H9 (cell line): ENCODE data around the gene HECW1. TPM values are rescaled to one million over a fixed set of nuclear protein-coding genes. Genes with fewer than 3 reads are reported as not detected.

Source experiments
- DNase-seq: peaks from one replicate; pipeline ENCODE4 v3.0.0-alpha.2; 2017
- H2AFZ ChIP-seq: one replicate; pipeline ENCODE4 v1.6.1; 2013; ENCODE audit warnings: mild to moderate bottlenecking, low read length, control low read depth, moderate library complexity
- H2AK5ac ChIP-seq: 2 replicates; pipeline ENCODE4 v1.6.1; 2013; ENCODE audit warnings: low read length, control low read depth, mixed read lengths; ENCODE audit not compliant: insufficient read length
- H2BK120ac ChIP-seq: one replicate; pipeline ENCODE4 v1.6.1; 2013; ENCODE audit warnings: low read depth, mild to moderate bottlenecking, low read length, control low read depth, inconsistent platforms; ENCODE audit not compliant: poor library complexity, severe bottlenecking
- H2BK12ac ChIP-seq: 2 replicates; pipeline ENCODE4 v1.6.1; 2013; ENCODE audit warnings: low read length, control low read depth, mixed read lengths, low read depth; ENCODE audit not compliant: insufficient read length
- H2BK15ac ChIP-seq: 2 replicates; pipeline ENCODE4 v1.6.1; 2013; ENCODE audit warnings: low read depth, low read length, control low read depth
- H2BK20ac ChIP-seq: one replicate; pipeline ENCODE4 v1.6.1; 2013; ENCODE audit warnings: low read depth, mild to moderate bottlenecking, low read length, control low read depth, inconsistent platforms; ENCODE audit not compliant: poor library complexity, severe bottlenecking
- H2BK5ac ChIP-seq: 2 replicates; pipeline ENCODE4 v1.6.1; 2013; ENCODE audit warnings: low read length, control low read depth, mixed read lengths; ENCODE audit not compliant: insufficient read length
- H3K14ac ChIP-seq: 2 replicates; pipeline ENCODE4 v1.6.1; 2013; ENCODE audit warnings: low read length, control low read depth; ENCODE audit not compliant: insufficient read depth
- H3K18ac ChIP-seq: 2 replicates; pipeline ENCODE4 v1.6.1; 2013; ENCODE audit warnings: low read depth, mild to moderate bottlenecking, mixed read lengths, low read length, control low read depth; ENCODE audit not compliant: insufficient read length
- H3K23ac ChIP-seq: 2 replicates; pipeline ENCODE4 v1.6.1; 2013; ENCODE audit warnings: low read length, control low read depth, mixed read lengths, low read depth; ENCODE audit not compliant: insufficient read length
- H3K23me2 ChIP-seq: 2 replicates; pipeline ENCODE4 v1.6.1; 2013; ENCODE audit warnings: low read depth, mild to moderate bottlenecking, mixed read lengths, low read length, control low read depth; ENCODE audit not compliant: insufficient read length, poor library complexity, severe bottlenecking
- H3K27ac ChIP-seq: 2 replicates; pipeline ENCODE4 v1.5.1; 2013; ENCODE audit warnings: low read length, control low read depth, mixed read lengths, low read depth; ENCODE audit not compliant: insufficient read length
- H3K27me3 ChIP-seq: 2 replicates; pipeline ENCODE4 v1.6.1; 2013; ENCODE audit warnings: low read length, control low read depth, inconsistent platforms; ENCODE audit not compliant: insufficient read depth
- H3K4ac ChIP-seq: 2 replicates; pipeline ENCODE4 v1.6.1; 2013; ENCODE audit warnings: low read depth, mild to moderate bottlenecking, control low read depth, inconsistent platforms, low read length, moderate library complexity
- H3K4me1 ChIP-seq: 2 replicates; pipeline ENCODE4 v1.6.1; 2013; ENCODE audit warnings: low read length, control low read depth, inconsistent platforms; ENCODE audit not compliant: insufficient read depth
- H3K4me2 ChIP-seq: 2 replicates; pipeline ENCODE4 v1.6.1; 2013; ENCODE audit warnings: low read length, control low read depth, mixed read lengths; ENCODE audit not compliant: insufficient read length, insufficient read depth
- H3K56ac ChIP-seq: 2 replicates; pipeline ENCODE4 v1.6.1; 2013; ENCODE audit warnings: low read depth, mild to moderate bottlenecking, mixed read lengths, low read length, control low read depth; ENCODE audit not compliant: insufficient read length
- H3K79me1 ChIP-seq: 2 replicates; pipeline ENCODE4 v1.6.1; 2013; ENCODE audit warnings: low read depth, mild to moderate bottlenecking, moderate library complexity, low read length, control low read depth, inconsistent platforms; ENCODE audit not compliant: insufficient read depth, poor library complexity, severe bottlenecking
- H3K79me2 ChIP-seq: 2 replicates; pipeline ENCODE4 v1.6.1; 2013; ENCODE audit warnings: low read length, control low read depth, inconsistent platforms; ENCODE audit not compliant: insufficient read depth
- H3K9ac ChIP-seq: 2 replicates; pipeline ENCODE4 v1.6.1; 2013; ENCODE audit warnings: low read length, control low read depth, mixed read lengths; ENCODE audit not compliant: insufficient read length; ENCODE audit errors: extremely low read depth
- H3K9me3 ChIP-seq: one replicate; pipeline ENCODE4 v1.6.1; 2013; ENCODE audit warnings: low read depth, low read length, inconsistent platforms; ENCODE audit not compliant: control insufficient read depth
- H3T11ph ChIP-seq: one replicate; pipeline ENCODE4 v1.6.1; 2013; ENCODE audit warnings: mild to moderate bottlenecking, low read length, control low read depth, inconsistent platforms
- H4K20me1 ChIP-seq: one replicate; pipeline ENCODE4 v1.6.1; 2013; ENCODE audit not compliant: control insufficient read depth, insufficient read length, insufficient read depth
- H4K5ac ChIP-seq: 2 replicates; pipeline ENCODE4 v1.6.1; 2013; ENCODE audit warnings: low read depth, mild to moderate bottlenecking, mixed read lengths, low read length, control low read depth; ENCODE audit not compliant: insufficient read length
- H4K8ac ChIP-seq: replicated peaks from 2 replicates; pipeline ENCODE4 v1.6.1; 2013; ENCODE audit warnings: low read length, control low read depth, mixed read lengths, low read depth; ENCODE audit not compliant: insufficient read length
- H4K91ac ChIP-seq: 2 replicates; pipeline ENCODE4 v1.6.1; 2013; ENCODE audit warnings: low read depth, mild to moderate bottlenecking, moderate library complexity, mixed read lengths, low read length, control low read depth; ENCODE audit not compliant: insufficient read length
- H3K27ac Mint-ChIP-seq, 3 experiments: 2 replicates in 2 of 3; 3 replicates in 1 of 3; pipeline ENCODE4 v1.8.0; 2020 to 2021; ENCODE audit warnings: mixed read lengths in 3 of 3, mild to moderate bottlenecking in 1 of 3, moderate library complexity in 1 of 3
- H3K27me3 Mint-ChIP-seq: 2 replicates; pipeline ENCODE4 v1.8.0; 2021; ENCODE audit warnings: low read depth, mild to moderate bottlenecking, moderate library complexity, mixed read lengths
- H3K36me3 Mint-ChIP-seq, 3 experiments: 2 replicates in 2 of 3; 3 replicates in 1 of 3; pipeline ENCODE4 v1.8.0; 2020 to 2021; ENCODE audit warnings: low read depth in 3 of 3, mixed read lengths in 3 of 3; ENCODE audit not compliant: insufficient read depth in 1 of 3
- H3K4me1 Mint-ChIP-seq, 2 experiments: 2 replicates each; pipeline ENCODE4 v1.8.0; 2020; ENCODE audit warnings: mixed read lengths in 2 of 2
- H3K4me3 Mint-ChIP-seq, 2 experiments: 2 replicates in 1 of 2; 3 replicates in 1 of 2; pipeline ENCODE4 v1.8.0; 2020 to 2021; ENCODE audit warnings: mild to moderate bottlenecking in 2 of 2, mixed read lengths in 2 of 2, moderate library complexity in 1 of 2
- H3K9me3 Mint-ChIP-seq, 2 experiments: 2 replicates in 1 of 2; 3 replicates in 1 of 2; pipeline ENCODE4 v1.8.0; 2020; ENCODE audit warnings: mild to moderate bottlenecking in 2 of 2, mixed read lengths in 2 of 2, moderate library complexity in 1 of 2
- CTCF ChIP-seq: fragments of 200-600 bp; sonication (generic); conservative IDR thresholded peaks from 3 replicates; pipeline ENCODE4 v1.8.0; 2021; ENCODE audit warnings: antibody characterized with exemption, mild to moderate bottlenecking
- WGBS: extraction: QIAGEN DNeasy Blood & Tissue Kit; methylation state at CpG from one replicate; pipeline ENCODE4 v1.1.7; 2013; ENCODE audit warnings: missing lambda C conversion rate, low lambda C conversion rate, mixed read lengths; ENCODE audit not compliant: insufficient read length; ENCODE audit errors: extremely low coverage; 5-methylcytosine and 5-hydroxymethylcytosine counted together
- total RNA-seq: library from RNA; stranded (reverse); gene quantifications from 2 replicates; pipeline ENCODE4 v1.2.1, GENCODE V29; 2021

The HECW1 gene
- total RNA-seq, 1 experiment from 2014 or later = 5.0 TPM

GRCh38 chr7:43196379-43196778 lies 83.9 kb downstream of the HECW1 start:
- H3K4me3 Mint-ChIP-seq = no peak overlapping the region
- H4K91ac ChIP-seq = no peak overlapping the region
- no peak overlapping the region for H3K4me2 ChIP-seq
- no peaks in the 10 kb centered on the region for H3K79me2 ChIP-seq
- H4K8ac ChIP-seq = no peak overlapping the region
- H3K23ac ChIP-seq = no peak overlapping the region
- no peak overlapping the region for H2AK5ac ChIP-seq
- H3K4me1 ChIP-seq = peaks cover 17% of the 10 kb centered on the region; the same call in 1 of the 2 replicates
- H2BK12ac ChIP-seq = no peak overlapping the region
- H3K4me1 Mint-ChIP-seq = peaks cover 37 to 46% of the 10 kb centered on the region in 2 experiments
- no peak overlapping the region for H3K27ac ChIP-seq
- H2BK5ac ChIP-seq = no peak overlapping the region
- no peak overlapping the region for H3K9ac ChIP-seq
- H3K36me3 Mint-ChIP-seq = no peaks in the 10 kb centered on the region
- no peaks in the 10 kb centered on the region for H3K79me1 ChIP-seq
- peak overlapping the region in 2 of 3 experiments; percentile 64 to 83; a peak in 3 of 7 replicates for H3K27ac Mint-ChIP-seq
- H4K5ac ChIP-seq = no peak overlapping the region
- peaks cover 3% of the 10 kb centered on the region for H4K20me1 ChIP-seq
- no peaks in the 10 kb centered on the region for H3K27me3 ChIP-seq
- no peaks in the 10 kb centered on the region for H3K9me3 Mint-ChIP-seq
- H3K27me3 Mint-ChIP-seq = no peaks in the 10 kb centered on the region
- no peak overlapping the region for H2BK20ac ChIP-seq
- no CpG with 5 or more reads among the region's 5 CpGs for WGBS
- no peak overlapping the region for H2BK15ac ChIP-seq
- H2BK120ac ChIP-seq = no peak overlapping the region
- no peak overlapping the region for H3K56ac ChIP-seq
- no peak for TF ChIP-seq CTCF
- H3T11ph ChIP-seq = no peak overlapping the region
- no peak overlapping the region for H3K14ac ChIP-seq
- no peak overlapping the region for H2AFZ ChIP-seq
- H3K4ac ChIP-seq = no peak overlapping the region
- DNase-seq = no peak
- H3K23me2 ChIP-seq = no peaks in the 10 kb centered on the region
- no peak overlapping the region for H3K18ac ChIP-seq
- H3K9me3 ChIP-seq = no peaks in the 10 kb centered on the region
